Measurements from ENCODE around the gene CDH1.

CDH1 gene

DNA sequence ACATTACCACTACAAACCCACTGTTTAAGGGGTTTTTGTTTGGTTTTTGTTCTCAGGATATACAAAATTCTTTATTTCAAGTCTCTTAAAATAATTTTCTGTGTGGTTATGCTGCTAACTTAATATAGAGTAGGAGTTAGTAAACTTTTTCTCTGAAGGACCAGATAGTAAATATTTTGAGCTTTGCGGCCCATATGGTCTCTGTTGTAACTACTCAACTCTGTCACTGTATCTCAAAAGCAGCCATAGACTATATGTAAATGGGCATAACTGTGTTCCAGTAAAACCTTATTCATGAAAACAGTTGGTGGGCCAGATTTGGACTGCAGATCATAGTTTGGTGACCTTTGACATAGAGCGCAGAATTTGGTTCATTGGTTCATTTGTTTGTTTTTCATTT, 113.4 kb downstream of the CDH1 start:
- TF ChIP-seq CTCF (IDR thresholded peaks at IDR 0.05; ENCODE audit: low read depth, low read length, missing control alignments): no peak
- in situ Hi-C loops (cut with HindIII; ENCODE audit: low sequenced_read_pairs): no loop called here

DNA sequence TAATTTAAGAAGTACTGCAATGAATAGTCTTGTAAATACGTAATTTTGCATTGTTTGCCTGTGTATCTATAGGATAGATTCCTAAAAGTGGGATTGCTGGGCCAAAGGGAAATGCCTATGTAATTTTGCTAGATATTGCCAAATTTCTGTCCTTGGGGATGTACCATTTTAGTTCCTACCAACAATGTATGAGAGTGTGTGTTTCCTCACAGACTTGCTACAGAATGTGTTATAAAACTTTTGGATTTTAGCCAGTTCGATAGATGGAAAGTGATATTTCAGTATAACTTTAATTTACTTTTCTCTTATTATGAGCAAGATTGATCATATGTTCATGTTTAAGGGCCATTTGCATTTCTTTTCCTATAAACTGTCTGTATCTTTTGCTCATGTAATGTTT, 114.5 kb downstream of the CDH1 start:
- in situ Hi-C loops (cut with HindIII; ENCODE audit: low sequenced_read_pairs): no loop called here
- no peak overlapping the region for H3K4me3 ChIP-seq (ENCODE audit: low read depth, low read length)
- TF ChIP-seq CTCF (IDR thresholded peaks at IDR 0.05; ENCODE audit: low read depth, low read length, missing control alignments): no peak
- no peak for DNase-seq (ENCODE audit: low read depth)

More for the DNA sequence above, 113.4 kb downstream of the CDH1 start:
- no peak for DNase-seq (ENCODE audit: low read depth)
- no peak overlapping the region for H3K4me3 ChIP-seq (ENCODE audit: low read depth, low read length)

GRCh38 chr16:68857479-68857878, 120.4 kb downstream of the CDH1 start:
- in situ Hi-C loops (cut with HindIII; ENCODE audit: low sequenced_read_pairs): no loop called here
- no peak for TF ChIP-seq CTCF (IDR thresholded peaks at IDR 0.05; ENCODE audit: low read depth, low read length, missing control alignments)
- H3K4me3 ChIP-seq (ENCODE audit: low read depth, low read length): no peak overlapping the region
- no peak for DNase-seq (ENCODE audit: low read depth)

- no peak for DNase-seq (ENCODE audit: low read depth)
- in situ Hi-C loops (cut with HindIII; ENCODE audit: low sequenced_read_pairs): no loop called here
Measured at GRCh38 chr16:68859828-68860227, 122.7 kb downstream of the CDH1 start.

DNA sequence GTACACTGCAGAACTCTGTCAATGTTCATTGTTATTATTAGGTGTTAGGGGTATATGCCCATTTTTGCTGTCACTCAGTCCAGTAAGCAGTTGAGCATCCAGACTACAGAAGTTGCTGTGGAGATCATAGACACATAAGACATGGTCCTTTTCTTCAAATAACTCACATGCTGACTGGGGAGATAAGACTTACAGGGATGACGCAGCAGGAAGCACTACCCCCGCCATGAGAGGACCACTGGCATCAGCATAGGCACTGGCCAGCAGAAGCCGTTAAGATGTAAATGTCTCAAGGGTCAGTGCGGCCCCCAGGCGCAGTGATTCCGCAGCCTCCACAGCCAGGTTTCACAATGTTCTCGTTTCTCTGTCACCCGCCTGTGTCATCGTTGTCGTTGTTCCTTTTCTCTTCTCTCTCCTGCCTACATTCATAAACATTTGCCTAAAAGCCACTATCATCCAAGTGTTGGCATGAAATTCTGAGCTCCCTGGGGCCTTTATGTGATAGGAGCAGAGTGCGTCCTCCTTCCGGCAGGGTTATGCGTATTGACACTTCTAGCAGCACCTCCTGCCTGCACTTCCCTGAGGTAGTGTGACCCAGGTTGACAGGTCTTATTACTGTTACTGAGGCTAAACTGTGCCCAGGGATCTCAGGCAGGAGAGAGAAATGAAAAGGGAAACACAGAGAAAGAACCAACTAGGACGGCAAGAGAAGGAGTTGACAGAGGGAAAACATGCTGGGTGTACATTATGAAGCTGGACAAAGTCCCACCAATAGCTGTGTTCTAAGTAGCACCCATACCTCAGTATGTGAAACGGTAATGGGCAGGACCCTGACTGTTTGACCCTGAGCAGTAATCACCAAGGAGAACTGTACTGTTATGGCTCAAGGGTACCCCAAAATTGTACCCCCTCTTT, 124.1 kb downstream of the CDH1 start:
- DNase-seq (ENCODE audit: low read depth): no peak
- in situ Hi-C loops (cut with HindIII; ENCODE audit: low sequenced_read_pairs): no loop called here
- no peak for TF ChIP-seq CTCF (IDR thresholded peaks at IDR 0.05; ENCODE audit: low read depth, low read length, missing control alignments)
- no peak overlapping the region for H3K4me3 ChIP-seq (ENCODE audit: low read depth, low read length)

More at GRCh38 chr16:68859828-68860227, 122.7 kb downstream of the CDH1 start:
- no peak for TF ChIP-seq CTCF (IDR thresholded peaks at IDR 0.05; ENCODE audit: low read depth, low read length, missing control alignments)
- no peak overlapping the region for H3K4me3 ChIP-seq (ENCODE audit: low read depth, low read length)

GRCh38 chr16:68866933-68867332, 129.8 kb downstream of the CDH1 start:
- in situ Hi-C loops (cut with HindIII; ENCODE audit: low sequenced_read_pairs): no loop called here
- H3K4me3 ChIP-seq (ENCODE audit: low read depth, low read length): no peak overlapping the region
- no peak for DNase-seq (ENCODE audit: low read depth)
- no peak for TF ChIP-seq CTCF (IDR thresholded peaks at IDR 0.05; ENCODE audit: low read depth, low read length, missing control alignments)
